GM19193 (cell line): ENCODE results near the gene SDHAF3.

Experiments
- POLR2A ChIP-seq: IDR thresholded peaks from 4 replicates; pipeline ENCODE4 v1.6.1; 2011; ENCODE audit not compliant: insufficient read depth, insufficient read length; ENCODE audit errors: extremely low read depth

The SDHAF3 gene

DNA sequence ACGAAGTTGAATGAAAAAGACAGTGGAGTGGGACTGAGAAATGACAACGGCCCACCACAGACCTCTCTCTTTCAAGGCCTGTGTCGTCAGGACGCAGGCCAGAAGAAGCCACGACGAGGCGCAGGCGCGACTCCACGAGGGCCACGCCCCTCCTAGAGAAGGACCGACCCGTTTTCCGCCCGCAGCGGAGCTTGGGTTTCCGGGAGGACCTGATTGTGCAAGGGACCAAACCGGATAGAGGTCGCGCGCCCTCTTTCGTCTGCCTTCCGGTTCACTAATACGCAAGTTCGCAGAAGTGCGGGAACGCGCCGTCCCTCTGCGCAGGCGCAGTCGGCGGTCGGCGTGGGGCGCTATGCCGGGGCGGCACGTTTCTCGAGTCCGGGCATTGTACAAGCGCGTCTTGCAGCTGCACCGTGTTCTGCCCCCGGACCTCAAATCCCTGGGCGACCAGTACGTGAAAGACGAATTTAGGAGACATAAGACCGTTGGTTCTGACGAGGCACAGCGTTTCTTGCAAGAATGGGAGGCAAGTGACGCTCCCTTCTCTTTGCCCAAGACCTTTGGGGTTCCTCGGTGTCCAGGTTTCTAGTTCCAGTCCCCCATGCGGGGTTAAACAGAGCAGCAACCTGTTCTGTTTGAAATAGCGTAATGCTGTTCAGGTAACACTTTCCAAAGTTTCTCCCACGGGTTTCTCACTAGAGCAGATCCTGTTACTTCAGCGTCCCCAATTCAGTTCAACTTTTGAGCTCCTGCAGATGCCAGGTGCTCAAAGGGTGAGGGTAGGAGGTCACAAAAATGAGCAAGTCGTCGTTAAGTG lies at the start of gene SDHAF3:
Gene SDHAF3, plus strand, starts transcription at position 327 of the 817 bp plus-strand sequence. Its CDS starts 26 bp downstream, at position 353.
- TF ChIP-seq POLR2A, result peak; percentile 96

DNA sequence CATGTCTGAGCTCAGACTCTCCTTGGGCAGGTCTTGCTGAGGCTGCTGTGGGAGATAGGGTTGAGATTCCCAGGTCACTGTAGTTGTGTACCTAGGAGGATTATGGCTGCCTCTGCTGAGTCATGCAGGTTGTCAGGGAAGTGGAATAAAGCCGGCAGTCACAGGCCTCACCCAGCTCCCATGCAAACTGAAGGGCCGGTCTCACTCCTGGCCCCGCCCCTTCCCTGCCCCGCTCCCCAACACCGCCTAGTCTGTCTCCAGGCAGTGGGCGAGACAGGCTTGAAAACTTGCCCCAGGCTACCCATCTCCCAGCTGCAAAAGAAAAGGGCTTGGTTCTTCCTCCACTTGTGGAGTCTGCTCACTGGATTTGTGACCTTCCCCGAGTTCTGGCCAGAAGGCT lies 41.6 kb upstream of the SDHAF3 start:
- no peak for TF ChIP-seq POLR2A

DNA sequence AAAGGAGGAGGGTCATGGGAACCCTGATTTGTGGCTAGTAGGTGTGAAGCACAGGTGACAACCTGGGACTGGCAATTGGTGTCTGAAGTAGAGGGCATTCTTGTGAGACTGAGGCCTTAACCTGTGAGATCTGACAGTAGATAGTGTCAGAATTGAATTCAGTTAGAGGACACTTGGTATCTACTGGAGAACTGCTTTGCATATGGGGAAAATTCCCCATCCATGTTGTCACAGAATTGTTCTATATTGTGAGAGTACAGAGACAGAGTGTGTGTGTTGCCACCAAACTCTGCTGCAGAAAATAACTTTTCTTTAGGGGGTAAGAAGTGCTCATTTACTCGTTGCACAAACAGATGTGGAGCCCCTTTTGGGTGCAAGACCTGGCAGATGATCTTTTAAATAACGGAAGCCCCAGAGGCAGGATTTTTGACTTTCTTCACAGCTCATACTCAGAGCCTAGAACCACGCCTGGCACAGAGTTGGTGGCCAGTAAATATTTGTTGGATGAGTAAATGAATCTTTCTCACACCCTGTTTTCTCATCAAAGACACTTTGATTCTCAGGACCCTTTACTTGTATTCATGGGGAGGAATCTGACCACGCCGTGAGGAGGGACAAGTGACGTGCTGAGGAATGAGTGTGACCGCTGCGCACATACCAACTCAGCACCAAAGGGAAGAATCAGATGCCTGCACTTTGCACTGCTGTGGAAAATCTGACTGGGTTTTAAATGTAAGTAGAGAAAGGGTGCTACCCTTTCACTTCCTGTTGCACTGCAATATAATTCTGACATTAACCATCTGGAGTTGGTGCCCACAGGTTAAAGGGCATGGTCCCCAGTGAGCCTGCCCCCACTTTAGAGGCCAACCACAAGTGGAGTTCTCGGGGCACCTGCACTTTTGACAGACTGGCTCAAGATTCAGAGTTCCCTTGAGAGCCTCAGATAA lies 39.2 kb upstream of the SDHAF3 start:
- TF ChIP-seq POLR2A, result no peak

DNA sequence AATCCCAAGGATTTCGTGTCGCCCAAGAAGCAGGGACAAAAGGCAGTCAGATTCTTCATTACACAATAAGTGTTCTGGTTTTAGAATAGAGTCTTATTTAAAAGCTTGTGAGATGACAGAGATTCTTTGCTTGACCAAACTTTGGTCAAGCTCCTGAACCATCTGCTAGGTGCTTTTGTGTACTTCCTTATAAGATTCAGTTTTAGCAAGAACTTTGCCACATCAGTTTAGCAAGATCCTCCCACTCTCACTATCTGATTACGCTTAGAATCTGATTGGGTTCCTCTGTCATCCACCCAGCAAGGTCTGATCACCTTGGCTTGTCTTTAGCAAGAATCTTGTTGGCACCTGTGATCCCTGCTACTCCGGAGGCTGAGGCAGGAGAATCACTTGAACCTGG lies 38.2 kb upstream of the SDHAF3 start:
- no peak for TF ChIP-seq POLR2A

DNA sequence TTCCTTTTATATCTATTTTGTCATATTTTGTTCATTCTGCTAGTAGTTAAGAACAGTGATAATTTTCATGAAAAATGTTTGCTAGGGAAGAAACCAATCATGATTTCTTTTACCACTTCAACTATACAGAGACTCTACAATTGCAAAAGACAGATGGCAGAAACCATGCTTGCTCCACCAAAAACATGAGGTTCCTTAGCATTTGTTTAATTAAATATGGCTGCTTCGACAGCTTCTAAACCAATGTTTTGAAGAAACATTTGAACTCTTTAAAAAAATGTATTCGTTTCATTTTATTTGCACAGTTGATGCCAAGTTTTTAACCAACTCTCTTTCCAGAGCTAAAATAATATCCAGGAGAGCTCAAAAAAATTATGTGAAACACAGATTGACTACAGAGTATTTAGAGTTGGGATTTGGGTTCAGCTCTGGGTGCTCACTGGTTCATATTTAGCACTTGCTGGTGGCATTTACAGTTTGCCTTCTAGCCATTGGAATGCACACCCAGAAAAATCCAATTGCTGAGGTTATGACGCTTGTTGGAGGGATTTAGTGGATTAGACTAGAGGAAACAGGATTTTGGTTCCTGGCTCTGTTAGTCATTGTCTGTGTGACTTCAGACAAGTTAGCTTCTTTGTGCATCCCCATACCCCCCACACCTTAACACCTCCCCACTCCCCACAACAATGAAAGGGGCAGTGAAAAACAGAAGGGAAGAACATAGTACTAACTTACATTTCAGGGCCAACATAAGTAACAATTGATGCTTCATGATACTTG lies 35.8 kb upstream of the SDHAF3 start:
- TF ChIP-seq POLR2A, result no peak

DNA sequence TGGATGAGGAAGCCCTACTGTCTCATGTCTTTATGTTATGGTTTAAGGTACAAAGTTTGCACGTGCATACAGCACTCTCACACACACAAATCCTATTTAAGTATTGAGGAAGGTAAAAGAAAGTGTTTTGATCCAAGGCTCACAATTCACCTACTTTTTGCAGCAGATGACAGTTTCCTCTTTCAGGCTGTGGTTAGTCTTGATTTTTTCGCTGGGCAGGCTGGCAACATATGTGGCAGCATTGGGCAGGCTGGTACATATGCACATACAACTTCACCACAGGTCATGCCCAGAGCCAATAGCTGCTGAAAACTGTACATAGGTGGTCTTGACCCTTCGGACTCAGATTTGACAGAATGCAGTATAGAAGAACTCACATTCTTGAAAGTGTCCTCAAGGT lies 29.1 kb upstream of the SDHAF3 start:
- no peak for TF ChIP-seq POLR2A

DNA sequence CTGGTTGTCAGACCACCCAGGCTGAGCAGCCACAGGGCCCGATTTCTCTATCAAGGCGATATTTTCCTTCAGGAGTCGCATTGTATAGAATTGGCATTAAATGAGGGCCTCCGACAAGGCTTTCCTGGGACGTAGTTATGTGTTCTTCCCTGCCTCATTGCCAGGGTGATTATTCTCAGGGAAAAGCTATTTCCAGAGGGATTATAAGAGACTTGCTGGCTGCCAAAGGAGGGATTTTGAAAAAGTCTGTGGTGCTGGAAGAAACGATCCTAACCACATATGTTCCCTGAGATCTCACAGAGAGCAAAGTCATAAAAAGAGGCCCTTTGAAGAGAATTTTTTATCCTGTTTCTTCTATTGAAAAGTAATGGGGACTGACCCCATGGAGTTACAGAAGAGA lies 27.7 kb upstream of the SDHAF3 start:
- no peak for TF ChIP-seq POLR2A

DNA sequence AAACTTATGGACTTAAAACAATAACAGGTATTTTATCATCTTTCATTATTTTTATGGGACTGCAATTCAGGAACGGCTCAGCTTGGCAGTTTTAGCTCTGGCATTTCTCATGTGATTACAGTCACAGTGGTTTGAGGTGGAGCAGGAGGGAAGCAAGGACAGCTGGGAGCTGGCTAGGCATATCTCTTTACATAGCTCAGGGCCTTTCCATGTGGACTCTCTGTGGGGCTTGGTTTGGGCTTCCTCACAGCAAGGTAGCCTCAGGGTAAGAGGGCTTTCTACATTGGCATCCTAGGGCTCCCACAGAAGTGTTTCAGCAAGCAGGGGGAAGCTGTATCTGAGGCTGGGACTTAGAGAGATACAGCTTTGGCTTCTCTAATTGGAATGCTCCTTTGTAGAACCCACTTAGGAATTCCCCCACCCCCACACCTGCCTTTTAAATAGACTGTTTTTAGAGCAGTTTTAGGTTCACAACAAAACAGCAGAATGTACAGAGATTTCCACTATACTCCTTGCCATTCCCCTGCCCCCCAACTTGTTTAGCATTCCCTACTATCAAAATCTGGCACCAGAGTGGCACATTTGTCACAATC lies 26.6 kb upstream of the SDHAF3 start:
- no peak for TF ChIP-seq POLR2A

DNA sequence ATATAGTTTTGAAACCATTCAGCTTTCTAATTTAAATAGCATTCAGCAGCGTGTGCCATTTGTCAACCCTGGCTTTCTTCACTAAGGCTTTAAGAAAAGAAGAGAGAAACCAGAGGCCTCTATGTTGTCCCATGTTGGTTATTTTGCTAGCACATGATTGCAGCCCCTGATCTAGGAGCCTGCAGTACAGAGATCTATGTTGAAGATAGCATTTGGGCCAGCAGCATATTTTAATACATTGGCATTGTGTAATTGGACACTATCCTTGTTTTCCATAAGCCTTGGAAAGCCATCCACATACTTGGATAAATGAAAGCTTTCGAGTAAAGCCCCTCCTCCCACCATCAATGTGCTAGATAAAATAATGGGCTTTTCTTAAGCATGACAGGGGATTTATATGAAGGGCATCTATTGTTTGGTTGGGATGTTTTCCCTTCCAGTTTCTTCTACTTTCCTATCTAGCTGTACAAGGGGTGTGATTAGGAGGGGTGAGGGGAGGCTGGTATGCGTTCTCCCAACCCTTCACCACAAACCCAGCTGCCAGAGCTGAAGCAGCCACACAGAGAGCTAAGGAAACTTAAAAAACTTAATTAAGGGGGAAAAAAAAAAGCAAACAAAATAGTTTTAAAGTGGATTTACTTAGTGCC lies 23.1 kb upstream of the SDHAF3 start:
- TF ChIP-seq POLR2A, result no peak

DNA sequence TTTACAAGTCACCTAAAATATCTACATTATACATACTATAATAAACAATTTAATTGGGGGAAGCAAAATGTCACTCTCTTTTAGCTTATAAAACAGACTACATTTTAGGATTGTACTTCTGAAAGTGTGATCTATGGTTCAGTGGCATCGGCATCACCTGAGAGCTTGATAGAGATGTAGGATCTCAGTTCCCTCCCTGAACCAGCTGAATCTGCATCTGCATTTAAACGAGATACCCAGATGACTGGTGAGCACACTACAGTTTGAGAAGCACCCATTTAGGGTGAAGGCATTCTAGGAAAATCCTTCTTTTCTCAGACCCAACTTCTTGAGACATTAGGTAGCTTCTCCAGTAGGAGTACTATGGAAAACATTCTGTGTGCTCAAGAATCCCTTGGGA lies 21.5 kb upstream of the SDHAF3 start:
- TF ChIP-seq POLR2A, result no peak

DNA sequence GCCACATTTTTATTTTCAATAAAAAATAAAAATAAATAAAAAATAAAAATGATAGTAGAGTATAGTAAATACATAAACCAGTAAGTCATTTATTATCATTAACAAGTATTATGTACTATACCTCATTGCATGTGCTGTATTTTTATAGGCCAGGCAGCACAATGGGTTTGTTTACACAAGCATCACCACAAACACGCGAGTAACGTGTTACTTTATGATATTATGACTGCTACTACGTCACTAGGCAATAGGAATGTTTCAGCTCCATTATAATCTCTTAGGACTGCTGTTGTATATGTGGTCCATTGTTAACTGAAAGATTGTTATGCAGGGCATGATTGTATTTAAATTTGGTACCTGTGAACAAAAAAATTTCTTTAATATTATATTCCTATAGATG lies 20.8 kb upstream of the SDHAF3 start:
- TF ChIP-seq POLR2A, result no peak

DNA sequence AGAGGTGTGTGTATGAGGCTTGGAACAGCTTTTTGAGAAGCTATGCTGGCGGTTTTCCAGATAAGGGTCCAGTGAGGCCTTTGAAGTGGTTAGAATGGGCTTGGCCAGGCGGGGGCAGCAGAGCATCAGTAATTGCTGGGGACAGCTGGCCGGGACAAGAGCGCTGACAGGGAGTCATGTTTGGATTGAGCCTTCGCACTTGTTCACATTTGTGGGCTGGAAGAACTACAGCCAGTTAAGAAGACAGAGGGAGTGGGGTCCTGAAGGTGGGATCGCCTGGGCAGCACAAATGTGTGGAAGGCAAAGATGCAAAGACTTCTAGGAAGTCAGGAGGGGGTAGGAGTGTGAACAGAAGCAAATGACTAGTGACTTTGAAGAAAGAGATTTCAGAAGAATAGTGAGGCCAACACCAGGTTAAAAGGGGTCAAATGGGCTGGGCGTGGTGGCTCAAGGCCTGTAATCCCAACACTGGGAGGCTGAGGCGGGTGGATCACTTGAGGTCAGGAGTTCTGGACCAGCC lies 12.7 kb upstream of the SDHAF3 start:
- no peak for TF ChIP-seq POLR2A

DNA sequence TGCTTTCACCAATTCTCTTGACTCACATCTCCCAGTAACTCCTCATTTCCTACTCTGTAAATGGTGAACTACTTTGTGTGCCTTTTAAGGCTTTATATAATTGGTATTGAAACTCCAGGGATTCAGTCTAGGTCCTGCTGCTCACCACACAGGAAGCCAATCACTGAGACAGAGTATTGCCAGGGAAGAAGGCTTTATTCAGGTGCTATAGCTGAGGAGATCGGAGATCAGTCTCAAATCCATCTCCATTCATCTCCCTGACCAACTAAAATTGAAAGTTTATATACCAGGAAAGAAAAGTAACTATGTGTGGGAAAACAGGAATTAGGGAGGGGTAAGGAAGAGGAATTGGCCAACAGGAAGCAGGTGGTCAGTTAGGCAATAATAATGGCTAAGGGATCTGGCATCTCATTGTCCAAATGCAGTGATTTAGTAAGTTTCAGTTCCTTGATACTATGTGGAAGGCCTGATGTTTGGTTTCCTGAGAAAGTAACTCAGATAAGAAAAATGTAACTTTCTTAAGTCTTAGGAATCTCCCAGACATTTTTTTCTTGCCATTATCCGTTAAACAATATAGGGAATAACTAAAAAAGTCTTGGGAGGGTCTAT lies 10.2 kb upstream of the SDHAF3 start:
- no peak for TF ChIP-seq POLR2A
